B cell (primary cell): ENCODE data around the gene EOGT. TPM values are rescaled to one million over a fixed set of nuclear protein-coding genes. Genes with fewer than 3 reads are reported as not detected.
A peak's percentile ranks its signal among the peaks of the same experiment; 100 is the strongest.

Experiments used
- ATAC-seq: fragments of 200-7000 bp; cut with Tn5 transposase; one replicate; pipeline ENCODE4 v1.10.0; 2021; ENCODE audit warnings: low read depth, mild to moderate bottlenecking, moderate number of reproducible peaks, moderate library complexity
- CTCF ChIA-PET: fragments of 350-600 bp; sonication (Branson Sonifier 250); formaldehyde crosslinking; loops from one replicate; lab custom pipeline; 2021; ENCODE audit warnings: antibody characterized with exemption, inconsistent platforms; lab: Charles Lee
- POLR2A ChIA-PET: fragments of 350-600 bp; sonication (Branson Sonifier 250); formaldehyde crosslinking; loops from one replicate; lab custom pipeline; 2021; ENCODE audit warnings: antibody characterized with exemption; lab: Charles Lee
- DNase-seq: peaks from one replicate; pipeline ENCODE4 v3.0.0; 2013
- H2AFZ ChIP-seq: 2 replicates; pipeline ENCODE4 v1.6.1; 2012; ENCODE audit warnings: mild to moderate bottlenecking, low read depth, low read length; ENCODE audit not compliant: insufficient read depth, poor library complexity, severe bottlenecking
- H3K27ac ChIP-seq, 2 donors: 1 replicate in 1 of 2; 2 replicates in 1 of 2; pipeline ENCODE4 v1.5.1; 2012 to 2013; ENCODE audit warnings: low read length in 2 of 2, mild to moderate bottlenecking in 2 of 2, moderate library complexity in 1 of 2
- H3K27me3 ChIP-seq, 4 experiments: fragments of 200-600 bp in 1 of 4; sonication (generic) in 1 of 4; replicated peaks in 1 of 4; 1 replicate in 2 of 4; 2 replicates in 2 of 4; pipeline versions ENCODE4 v1.6.1 to v1.7.0; 2013 to 2016; ENCODE audit warnings: low read length in 3 of 4, mild to moderate bottlenecking in 2 of 4, mixed read lengths in 1 of 4, moderate library complexity in 1 of 4; ENCODE audit not compliant: insufficient read depth in 4 of 4, control insufficient read depth in 3 of 4; ENCODE audit errors: control extremely low read depth in 1 of 4
- H3K36me3 ChIP-seq, 2 experiments: replicated peaks in 1 of 2; 1 replicate in 1 of 2; 2 replicates in 1 of 2; pipeline versions ENCODE4 v1.6.1 to v1.7.1; 2013; ENCODE audit warnings: low read length in 1 of 2; ENCODE audit not compliant: insufficient read depth in 2 of 2, control insufficient read depth in 1 of 2; ENCODE audit errors: control extremely low read depth in 1 of 2, extremely low read depth in 1 of 2
- H3K4me1 ChIP-seq, 2 donors: fragments of 200-600 bp in 1 of 2; sonication (generic) in 1 of 2; 1 replicate in 1 of 2; 2 replicates in 1 of 2; pipeline versions ENCODE4 v1.5.1 to v1.6.1; 2013 to 2017; ENCODE audit warnings: low read length in 2 of 2; ENCODE audit not compliant: control insufficient read depth in 2 of 2, insufficient read depth in 2 of 2
- H3K4me2 ChIP-seq: replicated peaks from 2 replicates; pipeline ENCODE3; 2012; ENCODE audit warnings: mild to moderate bottlenecking, low read depth, low read length; ENCODE audit not compliant: poor library complexity, severe bottlenecking
- H3K4me3 ChIP-seq, 5 experiments: fragments of 200-600 bp in 1 of 5; sonication (generic) in 1 of 5; 1 replicate in 3 of 5; 2 replicates in 2 of 5; pipeline versions ENCODE4 v1.5.1 to v1.7.0; 2011 to 2016; ENCODE audit warnings: low read length in 4 of 5, mild to moderate bottlenecking in 4 of 5, low read depth in 2 of 5, control low read depth in 1 of 5, moderate library complexity in 1 of 5; ENCODE audit not compliant: insufficient read depth in 1 of 5; ENCODE audit errors: control extremely low read depth in 1 of 5, extremely low read depth in 1 of 5
- H3K79me2 ChIP-seq: fragments of 200-600 bp; sonication (generic); one replicate; pipeline ENCODE4 v1.6.0; 2016; ENCODE audit warnings: low read length; ENCODE audit not compliant: control insufficient read depth, insufficient read depth
- H3K9ac ChIP-seq: fragments of 200-600 bp; sonication (generic); 2 replicates; pipeline ENCODE4 v1.6.1; 2017; ENCODE audit warnings: mild to moderate bottlenecking, low read length, moderate library complexity
- H3K9me3 ChIP-seq, 3 donors: one replicate each; pipeline versions ENCODE4 v1.6.1 to v1.7.1; 2013; ENCODE audit warnings: low read length in 2 of 3; ENCODE audit not compliant: control insufficient read depth in 2 of 3, insufficient read depth in 1 of 3; ENCODE audit errors: control extremely low read depth in 1 of 3
- H4K20me1 ChIP-seq: 2 replicates; pipeline ENCODE4 v1.6.0; 2012; ENCODE audit warnings: mild to moderate bottlenecking, low read length; ENCODE audit not compliant: insufficient read depth, control insufficient read depth, poor library complexity, severe bottlenecking
- H3K27ac Mint-ChIP-seq: one replicate; pipeline ENCODE4 v1.8.0; 2021; ENCODE audit warnings: mixed read lengths
- H3K27me3 Mint-ChIP-seq: one replicate; pipeline ENCODE4 v1.8.0; 2021; ENCODE audit warnings: mixed read lengths
- H3K4me1 Mint-ChIP-seq: one replicate; pipeline ENCODE4 v1.8.0; 2021; ENCODE audit warnings: mixed read lengths
- H3K4me3 Mint-ChIP-seq: one replicate; pipeline ENCODE4 v1.8.0; 2021; ENCODE audit warnings: mixed read lengths
- H3K9me3 Mint-ChIP-seq: one replicate; pipeline ENCODE4 v1.8.0; 2022; ENCODE audit warnings: mixed read lengths; ENCODE audit not compliant: insufficient read depth
- CTCF ChIP-seq: fragments of 200-600 bp; IDR thresholded peaks from one replicate; pipeline ENCODE4 v1.8.0; 2022; ENCODE audit warnings: antibody characterized with exemption, mild to moderate bottlenecking
- EZH2 ChIP-seq: IDR thresholded peaks from 2 replicates; pipeline ENCODE4 v1.6.1; 2012; ENCODE audit warnings: borderline replicate concordance, low read depth, mild to moderate bottlenecking, moderate library complexity, low read length; ENCODE audit not compliant: insufficient read depth, poor library complexity, severe bottlenecking
- WGBS: methylation state at CpG from one replicate; pipeline ENCODE4 v1.1.5; 2013; ENCODE audit warnings: missing lambda C conversion rate; ENCODE audit not compliant: insufficient coverage; 5-methylcytosine and 5-hydroxymethylcytosine counted together
- intact Hi-C: fragments of 100-400 bp; cut with micrococcal nuclease; formaldehyde crosslinking; loops from one replicate; pipeline ENCODE4 v1.10.0; 2022
- polyA plus RNA-seq: library from polyadenylated mRNA; depleted of rRNA; stranded (reverse); fragments of >200 nt; gene quantifications from 2 replicates; pipeline ENCODE4 v1.2.3, GENCODE V29; 2012
- total RNA-seq, 2 donors: library from RNA; stranded (reverse); fragments of 120-200 nt in 1 of 2; gene quantifications; 1 replicate in 1 of 2; 2 replicates in 1 of 2; pipeline versions ENCODE4 v1.2.3 to v1.2.4, GENCODE V29; 2013 to 2022

The EOGT gene
- total and polyA plus RNA-seq, 2 donors (not counting 1 experiment from before 2014, with no cell fraction given): 1.7 to 15.5 TPM

- ATAC-seq (no peak), DNase-seq (no peak)
- no peak for TF ChIP-seq CTCF
- no peak for TF ChIP-seq EZH2
- no peak overlapping the region for H3K27ac Mint-ChIP-seq
- H3K9me3 ChIP-seq: peaks cover 0 to 5% (median 0%) of the 10 kb centered on the region in 3 donors
- H3K4me3 Mint-ChIP-seq: no peak overlapping the region
- H3K4me1 ChIP-seq: peaks cover 6 to 7% of the 10 kb centered on the region in 2 donors
- ChIA-PET CTCF (no interaction called here), POLR2A (no interaction called here)
- intact Hi-C loops: no loop called here
- 17% methylated on average over 1 of the region's 6 CpGs for WGBS
- H3K9me3 Mint-ChIP-seq: no peaks in the 10 kb centered on the region
- peaks cover 61% of the 10 kb centered on the region for H3K27me3 Mint-ChIP-seq
- H3K4me3 ChIP-seq: no peak overlapping the region
- H3K27ac ChIP-seq: no peak overlapping the region
- no peak overlapping the region for H2AFZ ChIP-seq
- no peaks in the 10 kb centered on the region for H3K36me3 ChIP-seq
- H4K20me1 ChIP-seq: no peaks in the 10 kb centered on the region
- no peak overlapping the region for H3K9ac ChIP-seq
- H3K27me3 ChIP-seq: peaks cover 0 to 37% (median 36%) of the 10 kb centered on the region in 4 experiments
- H3K4me1 Mint-ChIP-seq: peaks cover 4% of the 10 kb centered on the region
- no peaks in the 10 kb centered on the region for H3K79me2 ChIP-seq
- no peak overlapping the region for H3K4me2 ChIP-seq
These were observed 77.7 kb downstream of the EOGT start for GRCh38 chr3:68935778-68936177.

GRCh38 chr3:68931406-68932149, 81.9 kb downstream of the EOGT start:
- intact Hi-C loops: no loop called here
- ATAC-seq (no peak), DNase-seq (peak; percentile 7)
- Histone ChIP-seq H3K27me3 (peaks cover 0 to 51% (median 38%) of the 10 kb centered on the region in 4 experiments), H3K27ac (no peak overlapping the region), H4K20me1 (no peaks in the 10 kb centered on the region), H3K9me3 (peaks cover 0 to 5% (median 0%) of the 10 kb centered on the region in 3 donors), H3K4me3 (no peak overlapping the region), H2AFZ (peak overlapping the region; percentile 28), H3K4me1 (peaks cover 6 to 7% of the 10 kb centered on the region in 2 donors), H3K79me2 (no peaks in the 10 kb centered on the region), H3K9ac (no peak overlapping the region), H3K36me3 (no peaks in the 10 kb centered on the region), H3K4me2 (peak overlapping the region; percentile 43)
- peaks cover 4% of the 10 kb centered on the region for H3K4me1 Mint-ChIP-seq
- no peak overlapping the region for H3K4me3 Mint-ChIP-seq
- H3K9me3 Mint-ChIP-seq: no peaks in the 10 kb centered on the region
- no peak overlapping the region for H3K27ac Mint-ChIP-seq
- no peak for TF ChIP-seq CTCF
- TF ChIP-seq EZH2: no peak
- 9% methylated on average over 39 of the region's 41 CpGs for WGBS
- POLR2A ChIA-PET: no interaction called here
- peaks cover 71% of the 10 kb centered on the region for H3K27me3 Mint-ChIP-seq
- CTCF ChIA-PET: no interaction called here
